Dedifferentiated amniotic fluid mesenchymal stem cell (primary cell): ENCODE measurements around the gene PCDHGB5.
"Not testable (repeated sequence)": the region's sequence is repeated elsewhere in the genome, so short reads cannot be mapped to it uniquely, and the experiment has no call there.

Experiments
- DNase-seq: peaks from one replicate; pipeline ENCODE4 v3.0.0-alpha.2; 2016; ENCODE audit errors: extremely low spot score

Gene PCDHGB5

DNA sequence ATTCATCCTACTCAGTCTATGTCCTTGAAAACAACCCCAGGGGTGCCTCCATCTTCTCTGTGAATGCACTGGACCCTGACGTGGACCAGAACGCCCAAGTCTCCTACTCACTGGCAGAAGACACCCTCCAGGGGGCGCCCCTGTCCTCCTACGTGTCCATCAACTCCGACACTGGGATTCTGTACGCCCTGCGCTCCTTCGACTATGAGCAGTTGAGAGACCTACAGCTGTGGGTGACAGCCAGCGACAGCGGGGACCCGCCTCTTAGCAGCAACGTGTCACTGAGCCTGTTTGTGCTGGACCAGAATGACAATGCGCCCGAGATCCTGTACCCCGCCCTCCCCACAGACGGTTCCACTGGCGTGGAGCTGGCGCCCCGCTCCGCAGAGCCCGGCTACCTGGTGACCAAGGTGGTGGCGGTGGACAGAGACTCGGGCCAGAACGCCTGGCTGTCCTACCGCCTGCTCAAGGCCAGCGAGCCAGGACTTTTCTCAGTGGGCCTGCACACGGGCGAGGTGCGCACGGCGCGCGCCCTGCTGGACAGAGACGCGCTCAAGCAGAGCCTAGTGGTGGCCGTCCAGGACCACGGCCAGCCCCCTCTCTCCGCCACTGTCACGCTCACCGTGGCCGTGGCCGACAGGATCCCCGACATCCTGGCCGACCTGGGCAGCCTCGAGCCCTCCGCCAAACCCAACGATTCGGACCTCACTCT lies 22.1 kb upstream of the PCDHGB5 start:
- DNase-seq = not testable (repeated sequence)

DNA sequence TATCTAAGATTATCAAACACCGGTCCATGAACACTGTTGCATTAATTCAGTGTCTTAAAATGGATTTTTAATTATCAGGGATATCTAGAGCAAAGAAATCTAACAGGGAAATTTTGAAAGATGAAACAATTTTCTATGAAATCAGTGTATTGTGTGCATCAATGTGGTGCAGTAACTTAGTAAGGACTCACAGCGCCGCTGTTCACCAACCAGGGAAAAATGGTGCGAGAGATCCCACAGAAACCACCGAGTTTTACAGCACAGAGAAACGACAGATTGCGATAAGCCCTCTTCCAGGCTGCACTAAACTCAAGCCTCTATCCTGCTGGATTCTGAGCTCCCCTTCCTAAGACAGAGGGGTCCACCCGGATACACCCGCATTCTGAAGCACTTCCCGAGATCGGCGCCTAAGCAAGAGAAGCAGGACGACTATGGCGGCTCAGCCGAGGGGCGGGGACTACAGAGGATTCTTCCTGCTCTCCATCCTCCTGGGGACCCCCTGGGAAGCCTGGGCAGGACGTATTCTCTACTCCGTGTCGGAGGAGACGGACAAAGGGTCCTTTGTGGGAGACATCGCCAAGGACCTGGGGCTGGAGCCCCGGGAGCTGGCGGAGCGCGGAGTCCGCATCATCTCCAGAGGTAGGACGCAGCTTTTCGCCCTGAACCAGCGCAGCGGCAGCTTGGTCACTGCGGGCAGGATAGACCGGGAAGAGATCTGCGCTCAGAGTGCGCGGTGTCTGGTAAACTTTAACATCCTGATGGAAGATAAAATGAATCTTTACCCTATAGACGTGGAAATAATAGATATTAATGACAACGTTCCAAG lies 15.1 kb upstream of the PCDHGB5 start, which contains the start of gene PCDHGA7:
PCDHGA7 (plus strand) TSS at position 274 of the 826 bp plus-strand sequence; CDS start at position 432, 158 bp downstream.
- no peak for DNase-seq

DNA sequence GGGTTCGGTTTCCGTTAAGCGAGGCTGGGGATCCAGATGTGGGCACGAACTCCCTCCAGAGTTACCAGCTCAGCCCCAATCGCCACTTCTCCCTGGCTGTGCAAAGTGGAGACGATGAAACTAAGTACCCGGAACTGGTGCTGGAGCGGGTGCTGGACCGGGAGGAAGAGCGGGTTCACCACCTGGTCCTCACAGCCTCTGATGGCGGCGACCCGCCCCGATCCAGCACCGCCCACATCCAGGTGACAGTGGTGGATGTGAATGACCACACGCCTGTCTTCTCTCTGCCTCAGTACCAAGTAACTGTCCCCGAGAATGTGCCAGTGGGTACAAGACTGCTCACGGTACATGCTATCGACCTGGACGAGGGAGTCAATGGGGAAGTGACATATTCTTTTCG lies 14.4 kb upstream of the PCDHGB5 start:
- no peak for DNase-seq

DNA sequence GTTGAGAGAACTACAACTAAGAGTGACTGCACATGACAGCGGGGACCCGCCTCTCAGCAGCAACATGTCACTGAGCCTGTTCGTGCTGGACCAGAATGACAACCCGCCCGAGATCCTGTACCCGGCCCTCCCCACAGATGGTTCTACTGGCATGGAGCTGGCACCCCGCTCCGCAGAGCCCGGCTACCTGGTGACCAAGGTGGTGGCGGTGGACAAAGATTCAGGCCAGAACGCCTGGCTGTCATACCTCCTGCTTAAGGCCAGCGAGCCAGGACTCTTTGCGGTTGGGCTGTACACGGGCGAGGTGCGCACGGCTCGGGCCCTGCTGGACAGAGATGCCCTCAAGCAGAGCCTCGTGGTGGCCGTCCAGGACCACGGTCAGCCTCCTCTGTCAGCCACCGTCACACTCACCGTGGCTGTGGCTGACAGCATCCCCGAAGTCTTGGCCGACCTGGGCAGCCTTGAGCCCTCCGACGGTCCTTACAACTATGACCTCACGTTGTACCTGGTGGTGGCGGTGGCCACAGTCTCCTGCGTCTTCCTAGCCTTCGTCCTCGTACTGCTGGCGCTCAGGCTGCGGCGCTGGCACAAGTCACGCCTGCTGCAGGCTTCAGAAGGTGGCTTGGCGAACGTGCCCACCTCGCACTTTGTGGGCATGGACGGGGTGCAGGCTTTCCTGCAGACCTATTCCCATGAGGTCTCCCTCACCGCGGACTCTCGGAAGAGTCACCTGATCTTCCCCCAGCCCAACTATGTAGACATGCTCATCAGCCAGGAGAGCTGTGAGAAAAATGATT lies 13.1 kb upstream of the PCDHGB5 start:
- no peak for DNase-seq

DNA sequence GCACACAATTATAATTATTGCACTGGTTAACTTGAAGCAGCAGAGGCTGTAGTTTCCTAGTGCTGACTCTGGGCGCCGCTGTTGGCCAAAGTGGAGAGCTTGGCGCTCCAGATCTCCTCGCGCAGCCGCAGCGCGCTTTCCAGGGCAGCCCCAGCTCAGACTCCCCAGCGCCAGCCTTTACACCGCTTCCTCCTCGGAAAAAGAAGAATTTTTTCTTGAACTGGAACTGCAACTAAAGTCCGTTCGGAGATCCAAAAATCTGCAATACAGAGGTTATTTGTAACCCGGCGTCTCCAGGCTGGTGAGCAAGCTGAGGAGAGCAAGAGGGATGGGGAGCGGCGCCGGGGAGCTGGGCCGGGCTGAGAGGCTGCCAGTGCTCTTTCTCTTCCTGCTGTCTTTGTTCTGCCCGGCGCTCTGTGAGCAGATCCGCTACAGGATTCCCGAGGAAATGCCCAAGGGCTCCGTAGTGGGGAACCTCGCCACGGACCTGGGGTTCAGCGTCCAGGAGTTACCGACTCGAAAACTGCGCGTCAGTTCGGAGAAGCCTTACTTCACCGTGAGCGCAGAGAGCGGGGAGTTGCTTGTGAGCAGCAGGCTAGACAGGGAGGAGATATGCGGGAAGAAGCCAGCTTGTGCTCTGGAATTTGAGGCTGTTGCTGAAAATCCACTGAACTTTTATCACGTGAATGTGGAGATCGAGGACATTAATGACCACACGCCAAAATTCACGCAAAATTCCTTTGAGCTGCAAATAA lies 10.0 kb upstream of the PCDHGB5 start, which contains the start of gene PCDHGB4:
PCDHGB4 (plus strand) TSS at position 142 of the 755 bp plus-strand sequence; CDS start at position 329, 187 bp downstream.
- DNase-seq = not testable (repeated sequence)

DNA sequence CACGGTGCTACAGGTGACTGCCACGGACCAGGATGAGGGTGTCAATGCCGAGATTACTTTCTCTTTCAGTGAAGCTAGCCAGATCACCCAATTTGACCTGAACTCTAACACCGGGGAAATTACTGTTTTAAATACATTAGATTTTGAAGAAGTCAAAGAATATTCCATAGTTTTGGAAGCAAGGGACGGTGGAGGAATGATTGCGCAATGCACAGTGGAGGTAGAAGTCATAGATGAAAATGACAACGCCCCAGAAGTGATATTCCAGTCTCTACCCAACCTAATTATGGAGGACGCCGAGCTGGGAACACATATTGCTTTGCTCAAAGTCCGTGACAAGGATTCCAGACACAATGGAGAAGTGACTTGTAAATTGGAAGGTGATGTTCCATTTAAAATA lies 9.1 kb upstream of the PCDHGB5 start:
- DNase-seq = no peak

DNA sequence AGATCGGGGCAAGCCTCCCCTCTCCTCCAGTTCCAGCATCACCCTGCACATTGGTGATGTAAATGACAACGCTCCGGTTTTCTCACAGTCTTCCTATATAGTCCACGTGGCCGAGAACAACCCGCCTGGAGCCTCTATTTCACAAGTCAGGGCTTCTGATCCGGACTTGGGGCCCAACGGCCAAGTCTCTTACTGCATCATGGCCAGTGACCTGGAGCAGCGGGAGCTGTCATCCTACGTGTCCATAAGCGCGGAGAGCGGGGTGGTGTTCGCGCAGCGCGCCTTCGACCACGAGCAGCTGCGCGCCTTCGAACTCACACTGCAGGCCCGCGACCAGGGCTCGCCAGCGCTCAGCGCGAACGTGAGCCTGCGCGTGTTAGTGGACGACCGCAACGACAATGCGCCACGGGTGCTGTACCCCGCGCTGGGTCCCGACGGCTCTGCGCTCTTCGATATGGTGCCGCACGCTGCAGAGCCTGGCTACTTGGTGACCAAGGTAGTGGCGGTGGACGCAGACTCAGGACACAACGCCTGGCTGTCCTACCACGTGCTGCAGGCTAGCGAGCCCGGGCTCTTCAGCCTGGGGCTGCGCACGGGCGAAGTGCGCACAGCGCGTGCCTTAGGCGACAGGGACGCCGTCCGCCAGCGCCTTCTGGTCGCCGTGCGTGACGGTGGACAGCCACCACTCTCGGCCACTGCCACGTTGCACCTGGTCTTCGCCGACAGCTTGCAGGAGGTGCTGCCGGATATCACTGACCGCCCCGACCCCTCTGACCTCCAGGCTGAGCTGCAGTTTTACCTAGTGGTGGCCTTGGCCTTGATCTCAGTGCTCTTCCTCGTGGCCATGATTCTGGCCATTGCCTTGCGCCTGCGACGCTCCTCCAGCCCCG lies 8.3 kb upstream of the PCDHGB5 start:
- no peak for DNase-seq

DNA sequence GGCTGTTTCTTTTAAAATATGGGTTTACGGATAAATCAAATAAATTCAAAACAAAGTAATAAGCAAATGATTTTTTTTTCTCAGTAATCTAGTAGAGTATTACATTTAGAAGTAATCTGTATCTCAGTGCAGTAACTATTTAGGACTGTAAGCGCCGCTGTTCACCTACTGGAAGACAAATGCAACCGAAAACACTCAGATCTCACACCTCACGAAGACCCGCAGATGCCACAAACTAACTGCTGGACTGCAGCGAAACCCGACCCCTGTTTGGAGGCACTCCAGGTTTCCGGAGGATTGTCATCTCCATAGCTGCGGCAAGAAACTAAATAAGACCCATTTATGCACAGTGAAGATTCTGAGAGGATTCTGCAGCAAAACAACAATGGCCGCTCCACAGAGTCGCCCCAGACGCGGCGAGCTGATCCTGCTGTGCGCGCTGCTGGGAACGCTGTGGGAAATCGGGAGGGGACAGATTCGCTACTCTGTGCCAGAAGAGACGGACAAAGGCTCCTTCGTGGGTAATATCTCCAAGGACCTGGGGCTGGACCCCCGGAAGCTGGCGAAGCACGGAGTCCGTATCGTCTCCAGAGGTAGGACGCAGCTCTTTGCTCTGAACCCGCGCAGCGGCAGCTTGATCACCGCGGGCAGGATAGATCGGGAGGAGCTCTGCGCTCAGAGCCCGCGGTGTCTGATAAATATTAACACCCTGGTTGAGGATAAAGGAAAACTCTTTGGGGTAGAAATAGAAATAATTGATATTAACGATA lies 5.1 kb upstream of the PCDHGB5 start, which contains the start of gene PCDHGA8:
PCDHGA8 (plus strand) TSS at position 205 of the 770 bp plus-strand sequence; CDS start at position 386, 181 bp downstream.
- DNase-seq = no peak

DNA sequence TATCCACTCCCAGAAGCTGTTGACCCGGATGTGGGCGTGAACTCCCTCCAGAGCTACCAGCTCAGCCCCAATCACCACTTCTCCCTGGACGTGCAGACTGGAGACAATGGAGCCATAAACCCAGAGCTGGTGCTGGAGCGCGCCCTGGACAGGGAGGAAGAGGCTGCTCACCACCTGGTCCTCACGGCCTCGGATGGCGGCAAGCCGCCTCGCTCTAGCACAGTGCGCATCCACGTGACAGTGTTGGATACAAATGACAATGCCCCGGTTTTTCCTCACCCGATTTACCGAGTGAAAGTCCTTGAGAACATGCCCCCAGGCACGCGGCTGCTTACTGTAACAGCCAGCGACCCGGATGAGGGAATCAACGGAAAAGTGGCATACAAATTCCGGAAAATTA lies 4.5 kb upstream of the PCDHGB5 start:
- DNase-seq = no peak

DNA sequence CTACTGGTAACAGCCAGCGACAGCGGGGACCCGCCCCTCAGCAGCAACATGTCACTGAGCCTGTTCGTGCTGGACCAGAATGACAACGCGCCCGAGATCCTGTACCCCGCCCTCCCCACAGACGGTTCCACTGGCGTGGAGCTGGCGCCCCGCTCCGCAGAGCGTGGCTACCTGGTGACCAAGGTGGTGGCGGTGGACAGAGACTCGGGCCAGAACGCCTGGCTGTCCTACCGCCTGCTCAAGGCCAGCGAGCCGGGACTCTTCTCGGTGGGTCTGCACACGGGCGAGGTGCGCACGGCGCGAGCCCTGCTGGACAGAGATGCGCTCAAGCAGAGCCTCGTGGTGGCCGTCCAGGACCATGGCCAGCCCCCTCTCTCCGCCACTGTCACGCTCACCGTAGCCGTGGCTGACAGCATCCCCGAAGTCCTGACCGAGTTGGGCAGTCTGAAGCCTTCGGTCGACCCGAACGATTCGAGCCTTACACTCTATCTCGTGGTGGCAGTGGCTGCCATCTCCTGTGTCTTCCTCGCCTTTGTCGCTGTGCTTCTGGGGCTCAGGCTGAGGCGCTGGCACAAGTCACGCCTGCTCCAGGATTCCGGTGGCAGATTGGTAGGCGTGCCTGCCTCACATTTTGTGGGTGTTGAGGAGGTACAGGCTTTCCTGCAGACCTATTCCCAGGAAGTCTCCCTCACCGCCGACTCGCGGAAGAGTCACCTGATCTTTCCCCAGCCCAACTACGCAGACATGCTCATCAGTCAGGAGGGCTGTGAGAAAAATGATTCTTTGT lies 3.2 kb upstream of the PCDHGB5 start:
- not testable (repeated sequence) for DNase-seq

DNA sequence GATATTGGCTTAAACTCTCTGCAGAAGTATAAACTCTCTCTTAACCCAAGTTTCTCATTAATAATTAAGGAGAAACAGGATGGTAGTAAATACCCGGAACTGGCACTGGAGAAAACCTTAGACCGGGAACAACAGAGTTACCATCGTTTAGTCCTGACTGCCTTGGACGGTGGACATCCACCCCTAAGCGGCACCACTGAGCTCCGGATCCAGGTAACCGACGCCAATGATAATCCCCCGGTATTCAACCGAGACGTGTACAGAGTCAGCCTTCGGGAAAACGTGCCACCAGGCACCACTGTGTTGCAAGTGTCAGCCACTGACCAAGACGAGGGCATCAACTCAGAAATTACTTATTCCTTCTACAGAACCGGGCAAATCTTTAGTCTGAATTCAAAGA lies 861 bp downstream of the PCDHGB5 start:
- DNase-seq = no peak

DNA sequence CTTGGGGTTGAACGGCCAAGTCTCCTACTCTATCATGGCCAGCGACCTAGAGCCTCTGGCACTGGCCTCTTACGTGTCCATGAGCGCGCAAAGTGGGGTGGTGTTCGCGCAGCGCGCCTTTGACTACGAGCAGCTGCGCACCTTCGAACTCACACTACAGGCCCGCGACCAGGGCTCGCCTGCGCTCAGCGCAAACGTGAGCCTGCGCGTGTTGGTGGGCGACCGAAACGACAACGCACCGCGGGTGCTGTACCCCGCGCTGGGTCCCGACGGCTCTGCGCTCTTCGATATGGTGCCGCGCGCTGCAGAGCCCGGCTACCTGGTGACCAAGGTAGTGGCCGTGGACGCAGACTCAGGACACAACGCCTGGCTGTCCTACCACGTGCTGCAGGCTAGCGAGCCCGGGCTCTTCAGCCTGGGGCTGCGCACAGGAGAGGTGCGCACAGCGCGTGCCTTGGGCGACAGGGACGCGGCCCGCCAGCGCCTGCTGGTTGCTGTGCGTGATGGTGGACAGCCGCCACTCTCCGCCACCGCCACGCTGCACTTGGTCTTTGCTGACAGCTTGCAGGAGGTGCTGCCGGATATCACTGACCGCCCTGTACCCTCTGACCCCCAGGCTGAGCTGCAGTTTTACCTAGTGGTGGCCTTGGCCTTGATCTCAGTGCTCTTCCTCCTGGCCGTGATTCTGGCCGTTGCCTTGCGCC lies 2.0 kb downstream of the PCDHGB5 start:
- no peak for DNase-seq

DNA sequence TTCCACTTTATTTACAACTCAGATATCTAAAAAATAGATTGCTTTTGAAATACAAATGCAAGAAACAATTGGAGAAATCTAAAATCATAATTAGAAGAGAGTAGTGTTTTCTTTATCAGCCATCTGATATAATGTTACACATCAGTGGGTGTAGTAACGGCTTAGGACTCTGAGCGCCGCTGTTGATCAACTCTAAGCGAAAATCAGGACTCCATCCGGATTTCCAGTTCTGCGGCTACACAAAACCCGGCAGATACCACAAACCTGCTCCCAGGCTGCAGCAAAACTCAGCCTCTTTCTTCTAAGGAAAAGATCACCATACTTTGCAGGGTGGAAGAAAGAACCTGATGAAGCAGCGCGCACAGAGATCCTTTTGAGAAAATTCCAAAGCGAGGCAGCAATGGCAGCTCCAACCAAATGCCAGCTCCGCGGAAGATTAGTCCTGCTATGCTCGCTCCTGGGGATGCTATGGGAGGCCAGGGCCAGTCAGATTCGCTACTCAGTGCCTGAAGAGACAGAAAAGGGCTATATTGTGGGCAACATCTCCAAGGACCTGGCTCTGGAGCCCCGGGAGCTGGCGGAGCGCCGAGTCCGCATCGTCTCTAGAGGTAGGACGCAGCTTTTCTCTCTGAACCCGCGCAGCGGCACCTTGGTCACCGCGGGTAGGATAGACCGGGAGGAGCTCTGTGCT lies 5.0 kb downstream of the PCDHGB5 start, which contains the start of gene PCDHGA9:
PCDHGA9 (plus strand) TSS at position 226 of the 691 bp plus-strand sequence; CDS start at position 401, 175 bp downstream.
- DNase-seq = no peak

DNA sequence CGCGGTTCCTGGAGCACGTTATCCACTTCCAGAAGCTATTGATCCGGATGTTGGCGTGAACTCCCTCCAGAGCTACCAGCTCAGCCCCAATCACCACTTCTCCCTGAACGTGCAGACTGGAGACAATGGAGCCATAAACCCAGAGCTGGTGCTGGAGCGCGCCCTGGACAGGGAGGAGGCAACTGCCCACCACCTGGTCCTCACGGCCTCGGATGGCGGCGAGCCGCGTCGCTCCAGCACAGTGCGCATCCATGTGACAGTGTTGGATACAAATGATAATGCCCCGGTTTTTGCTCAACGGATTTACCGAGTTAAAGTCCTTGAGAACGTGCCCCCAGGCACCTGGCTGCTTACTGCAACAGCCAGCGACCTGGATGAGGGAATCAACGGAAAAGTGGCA lies 5.6 kb downstream of the PCDHGB5 start:
- no peak for DNase-seq

DNA sequence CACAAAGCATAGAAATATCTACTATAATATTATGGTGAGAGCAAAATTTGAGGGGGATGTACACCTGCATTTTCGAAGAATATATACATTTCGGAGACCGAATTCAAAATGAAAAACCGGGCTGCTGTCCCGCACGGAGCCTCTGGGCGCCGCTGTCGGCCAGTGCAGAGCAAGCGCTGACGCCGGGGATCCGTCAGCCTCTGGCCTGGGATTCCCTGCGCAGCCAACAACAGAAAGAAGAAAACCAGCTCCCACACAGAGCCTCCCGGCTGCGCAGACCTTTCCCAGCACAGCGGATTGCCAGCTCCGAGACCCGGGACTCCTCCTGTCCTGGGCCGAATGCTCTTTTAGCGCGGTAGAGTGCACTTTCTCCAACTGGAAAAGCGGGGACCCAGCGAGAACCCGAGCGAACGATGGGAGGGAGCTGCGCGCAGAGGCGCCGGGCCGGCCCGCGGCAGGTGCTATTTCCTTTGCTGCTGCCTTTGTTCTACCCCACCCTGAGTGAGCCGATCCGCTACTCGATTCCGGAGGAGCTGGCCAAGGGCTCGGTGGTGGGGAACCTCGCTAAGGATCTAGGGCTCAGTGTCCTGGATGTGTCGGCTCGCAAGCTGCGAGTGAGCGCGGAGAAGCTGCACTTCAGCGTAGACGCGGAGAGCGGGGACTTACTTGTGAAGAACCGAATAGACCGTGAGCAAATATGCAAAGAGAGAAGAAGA lies 10.2 kb downstream of the PCDHGB5 start, which contains the start of gene PCDHGB6:
PCDHGB6 (plus strand) TSS at position 232 of the 716 bp plus-strand sequence; CDS start at position 414, 182 bp downstream.
- DNase-seq = not testable (repeated sequence)

DNA sequence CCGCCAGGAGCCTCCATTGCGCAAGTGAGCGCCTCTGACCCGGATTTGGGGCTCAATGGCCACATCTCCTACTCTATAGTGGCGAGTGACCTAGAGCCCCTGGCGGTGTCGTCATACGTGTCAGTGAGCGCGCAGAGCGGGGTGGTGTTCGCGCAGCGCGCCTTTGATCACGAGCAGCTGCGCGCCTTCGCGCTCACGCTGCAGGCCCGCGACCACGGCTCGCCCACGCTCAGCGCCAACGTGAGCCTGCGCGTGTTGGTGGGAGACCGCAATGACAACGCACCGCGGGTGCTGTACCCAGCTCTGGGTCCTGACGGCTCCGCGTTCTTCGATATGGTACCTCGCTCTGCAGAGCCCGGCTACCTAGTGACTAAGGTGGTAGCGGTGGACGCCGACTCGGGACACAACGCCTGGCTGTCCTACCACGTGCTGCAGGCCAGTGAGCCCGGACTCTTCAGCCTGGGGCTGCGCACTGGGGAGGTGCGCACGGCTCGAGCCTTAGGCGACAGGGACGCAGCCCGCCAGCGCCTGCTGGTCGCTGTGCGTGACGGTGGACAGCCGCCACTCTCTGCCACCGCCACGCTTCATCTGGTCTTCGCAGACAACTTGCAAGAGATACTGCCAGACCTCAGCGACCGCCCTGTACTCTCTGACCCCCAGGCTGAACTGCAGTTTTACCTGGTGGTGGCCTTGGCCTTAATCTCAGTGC lies 12.0 kb downstream of the PCDHGB5 start:
- no peak for DNase-seq
